K562 (cell line): Measurements from ENCODE around the gene DAB1.

ENCODE experiments used
- TBL1XR1 ChIP-seq, 2 experiments: IDR thresholded peaks; 2 replicates each; pipeline ENCODE4 v1.6.1; 2012; ENCODE audit warnings: improper control_type of control experiment in 2 of 2, low read length in 2 of 2, mild to moderate bottlenecking in 1 of 2
- TF ChIP-seq, protein P1 (sequence below): fragments of 450-650 bp; IDR thresholded peaks from 2 replicates; pipeline ENCODE4 v1.6.1; 2017; ENCODE audit warnings: antibody characterized with exemption, mild to moderate bottlenecking
- TF ChIP-seq, protein P2 (sequence below), 3 experiments: IDR thresholded peaks in 2 of 3; conservative IDR thresholded peaks in 1 of 3; 2 replicates each; pipeline ENCODE4 v1.5.1; 2011 to 2012; ENCODE audit warnings: low read length in 3 of 3, mild to moderate bottlenecking in 3 of 3, control low read depth in 2 of 3, improper control_type of control experiment in 1 of 3, inconsistent platforms in 1 of 3, low read depth in 1 of 3, mixed read lengths in 1 of 3, moderate library complexity in 1 of 3; ENCODE audit not compliant: insufficient read depth in 2 of 3

DNA sequence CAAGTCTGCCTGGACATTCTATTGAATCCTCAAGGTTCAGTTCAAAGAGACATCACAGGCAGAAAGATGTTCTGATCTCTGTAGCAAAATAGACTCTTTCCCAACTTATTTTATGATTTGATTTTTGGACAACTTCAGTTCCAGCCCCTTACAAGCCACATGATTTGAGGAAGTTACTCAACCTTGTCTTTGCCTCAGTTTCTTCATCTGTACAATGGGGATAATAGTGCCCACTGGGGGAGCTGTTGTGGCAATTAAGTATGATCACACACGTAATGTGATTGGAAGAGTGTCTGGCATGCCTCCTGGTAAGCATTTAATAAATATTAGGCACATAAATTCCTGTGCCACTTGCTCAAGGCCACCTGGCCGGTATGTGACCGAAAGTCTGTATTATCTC lies 130.6 kb downstream of the DAB1 start:
- TF ChIP-seq TBL1XR1 (IDR thresholded peaks at IDR 0.05; ENCODE audit: low read length in 2 of 2), result no peak
- TF ChIP-seq, protein P1, sequence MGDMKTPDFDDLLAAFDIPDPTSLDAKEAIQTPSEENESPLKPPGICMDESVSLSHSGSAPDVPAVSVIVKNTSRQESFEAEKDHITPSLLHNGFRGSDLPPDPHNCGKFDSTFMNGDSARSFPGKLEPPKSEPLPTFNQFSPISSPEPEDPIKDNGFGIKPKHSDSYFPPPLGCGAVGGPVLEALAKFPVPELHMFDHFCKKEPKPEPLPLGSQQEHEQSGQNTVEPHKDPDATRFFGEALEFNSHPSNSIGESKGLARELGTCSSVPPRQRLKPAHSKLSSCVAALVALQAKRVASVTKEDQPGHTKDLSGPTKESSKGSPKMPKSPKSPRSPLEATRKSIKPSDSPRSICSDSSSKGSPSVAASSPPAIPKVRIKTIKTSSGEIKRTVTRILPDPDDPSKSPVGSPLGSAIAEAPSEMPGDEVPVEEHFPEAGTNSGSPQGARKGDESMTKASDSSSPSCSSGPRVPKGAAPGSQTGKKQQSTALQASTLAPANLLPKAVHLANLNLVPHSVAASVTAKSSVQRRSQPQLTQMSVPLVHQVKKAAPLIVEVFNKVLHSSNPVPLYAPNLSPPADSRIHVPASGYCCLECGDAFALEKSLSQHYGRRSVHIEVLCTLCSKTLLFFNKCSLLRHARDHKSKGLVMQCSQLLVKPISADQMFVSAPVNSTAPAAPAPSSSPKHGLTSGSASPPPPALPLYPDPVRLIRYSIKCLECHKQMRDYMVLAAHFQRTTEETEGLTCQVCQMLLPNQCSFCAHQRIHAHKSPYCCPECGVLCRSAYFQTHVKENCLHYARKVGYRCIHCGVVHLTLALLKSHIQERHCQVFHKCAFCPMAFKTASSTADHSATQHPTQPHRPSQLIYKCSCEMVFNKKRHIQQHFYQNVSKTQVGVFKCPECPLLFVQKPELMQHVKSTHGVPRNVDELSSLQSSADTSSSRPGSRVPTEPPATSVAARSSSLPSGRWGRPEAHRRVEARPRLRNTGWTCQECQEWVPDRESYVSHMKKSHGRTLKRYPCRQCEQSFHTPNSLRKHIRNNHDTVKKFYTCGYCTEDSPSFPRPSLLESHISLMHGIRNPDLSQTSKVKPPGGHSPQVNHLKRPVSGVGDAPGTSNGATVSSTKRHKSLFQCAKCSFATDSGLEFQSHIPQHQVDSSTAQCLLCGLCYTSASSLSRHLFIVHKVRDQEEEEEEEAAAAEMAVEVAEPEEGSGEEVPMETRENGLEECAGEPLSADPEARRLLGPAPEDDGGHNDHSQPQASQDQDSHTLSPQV, result no peak
- TF ChIP-seq, protein P2, sequence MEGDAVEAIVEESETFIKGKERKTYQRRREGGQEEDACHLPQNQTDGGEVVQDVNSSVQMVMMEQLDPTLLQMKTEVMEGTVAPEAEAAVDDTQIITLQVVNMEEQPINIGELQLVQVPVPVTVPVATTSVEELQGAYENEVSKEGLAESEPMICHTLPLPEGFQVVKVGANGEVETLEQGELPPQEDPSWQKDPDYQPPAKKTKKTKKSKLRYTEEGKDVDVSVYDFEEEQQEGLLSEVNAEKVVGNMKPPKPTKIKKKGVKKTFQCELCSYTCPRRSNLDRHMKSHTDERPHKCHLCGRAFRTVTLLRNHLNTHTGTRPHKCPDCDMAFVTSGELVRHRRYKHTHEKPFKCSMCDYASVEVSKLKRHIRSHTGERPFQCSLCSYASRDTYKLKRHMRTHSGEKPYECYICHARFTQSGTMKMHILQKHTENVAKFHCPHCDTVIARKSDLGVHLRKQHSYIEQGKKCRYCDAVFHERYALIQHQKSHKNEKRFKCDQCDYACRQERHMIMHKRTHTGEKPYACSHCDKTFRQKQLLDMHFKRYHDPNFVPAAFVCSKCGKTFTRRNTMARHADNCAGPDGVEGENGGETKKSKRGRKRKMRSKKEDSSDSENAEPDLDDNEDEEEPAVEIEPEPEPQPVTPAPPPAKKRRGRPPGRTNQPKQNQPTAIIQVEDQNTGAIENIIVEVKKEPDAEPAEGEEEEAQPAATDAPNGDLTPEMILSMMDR (IDR thresholded peaks at IDR 0.05 in 2 of 3, conservative IDR thresholded peaks at IDR 0.05 in 1 of 3; ENCODE audit: insufficient read depth in 2 of 3, low read depth in 1 of 3, low read length in 3 of 3), result no peak
